IMR-90 (cell line): ENCODE measurements around the gene SESN3. TPM values are rescaled to one million over a fixed set of nuclear protein-coding genes. Genes with fewer than 3 reads are reported as not detected.

Experiments
- ATAC-seq: fragments of 200-7000 bp; cut with Tn5 transposase; 2 replicates; pipeline ENCODE4 v1.9.1; 2020; ENCODE audit warnings: low read depth, mild to moderate bottlenecking, moderate library complexity
- BruUV-seq: library from RNA; stranded (reverse); fragments of 400-500 nt; replicated peaks from 2 replicates; lab custom pipeline; 2021; lab: Mats Ljungman, UMichigan
- CTCF ChIA-PET: fragments of 300-600 bp; formaldehyde crosslinking; extraction: SDS; loops from one replicate; lab custom pipeline; 2021; ENCODE audit warnings: antibody characterized with exemption; lab: Yijun Ruan, JAX
- POLR2A ChIA-PET: fragments of 300-600 bp; sonication (Branson Sonifier 250); formaldehyde crosslinking; loops from one replicate; lab custom pipeline; 2022; ENCODE audit warnings: antibody characterized with exemption; ENCODE audit not compliant: unreplicated experiment; lab: Charles Lee
- DNase-seq: peaks from one replicate; pipeline ENCODE4 v3.0.0; 2013
- H2AFZ ChIP-seq: replicated peaks from 2 replicates; pipeline ENCODE3; 2013; ENCODE audit warnings: low read length, mild to moderate bottlenecking; ENCODE audit not compliant: poor library complexity
- H2AK5ac ChIP-seq: 2 replicates; pipeline ENCODE4 v1.6.1; 2013; ENCODE audit warnings: low read depth, low read length, inconsistent platforms
- H2AK9ac ChIP-seq: replicated peaks from 2 replicates; pipeline ENCODE3; 2013; ENCODE audit warnings: mild to moderate bottlenecking, low read depth, low read length, moderate library complexity; ENCODE audit not compliant: poor library complexity
- H2BK120ac ChIP-seq: 2 replicates; pipeline ENCODE4 v1.6.1; 2013; ENCODE audit warnings: low read depth, low read length, inconsistent platforms
- H2BK15ac ChIP-seq: 3 replicates; pipeline ENCODE4 v1.6.1; 2013; ENCODE audit warnings: low read depth, low read length, inconsistent platforms
- H2BK20ac ChIP-seq: 2 replicates; pipeline ENCODE4 v1.6.1; 2013; ENCODE audit warnings: low read depth, mild to moderate bottlenecking, inconsistent platforms, low read length, moderate library complexity
- H2BK5ac ChIP-seq: 2 replicates; pipeline ENCODE4 v1.6.1; 2013; ENCODE audit warnings: mild to moderate bottlenecking, low read depth, low read length, inconsistent platforms; ENCODE audit not compliant: poor library complexity, severe bottlenecking
- H3K14ac ChIP-seq: replicated peaks from 2 replicates; pipeline ENCODE4 v1.6.1; 2013; ENCODE audit warnings: low read depth, low read length, inconsistent platforms
- H3K18ac ChIP-seq: 2 replicates; pipeline ENCODE4 v1.6.1; 2013; ENCODE audit warnings: low read depth, low read length, control low read depth
- H3K23ac ChIP-seq: 2 replicates; pipeline ENCODE4 v1.6.1; 2013; ENCODE audit warnings: low read depth, low read length, inconsistent platforms
- H3K27ac ChIP-seq: 2 replicates; pipeline ENCODE4 v1.5.1; 2013; ENCODE audit warnings: mild to moderate bottlenecking, control low read depth, low read length; ENCODE audit not compliant: insufficient read depth
- H3K27me3 ChIP-seq: 2 replicates; pipeline ENCODE4 v1.6.1; 2013; ENCODE audit warnings: low read length; ENCODE audit not compliant: control insufficient read depth, insufficient read depth
- H3K36me3 ChIP-seq: 2 replicates; pipeline ENCODE4 v1.6.1; 2013; ENCODE audit warnings: low read length, mixed read lengths; ENCODE audit not compliant: control insufficient read depth, insufficient read depth
- H3K4ac ChIP-seq: 2 replicates; pipeline ENCODE4 v1.6.1; 2013; ENCODE audit warnings: low read depth, low read length, inconsistent platforms
- H3K4me1 ChIP-seq: 2 replicates; pipeline ENCODE4 v1.6.1; 2013; ENCODE audit warnings: low read length, mixed read lengths; ENCODE audit not compliant: control insufficient read depth, insufficient read depth
- H3K4me2 ChIP-seq: 2 replicates; pipeline ENCODE4 v1.6.1; 2013; ENCODE audit warnings: low read depth, mild to moderate bottlenecking, control low read depth, low read length, moderate library complexity
- H3K4me3 ChIP-seq: 2 replicates; pipeline ENCODE4 v1.5.1; 2013; ENCODE audit warnings: low read depth, mild to moderate bottlenecking, control low read depth, low read length, moderate library complexity; ENCODE audit not compliant: insufficient read depth
- H3K56ac ChIP-seq: 2 replicates; pipeline ENCODE4 v1.6.1; 2013; ENCODE audit warnings: low read length, inconsistent platforms; ENCODE audit not compliant: insufficient read depth; ENCODE audit errors: extremely low read depth
- H3K79me1 ChIP-seq, 2 experiments: 2 replicates each; pipeline ENCODE4 v1.6.1; 2013; ENCODE audit warnings: low read length in 2 of 2, inconsistent platforms in 1 of 2, low read depth in 1 of 2
- H3K9ac ChIP-seq: 2 replicates; pipeline ENCODE4 v1.6.1; 2013; ENCODE audit warnings: low read depth, low read length, control low read depth
- H3K9me1 ChIP-seq: 2 replicates; pipeline ENCODE4 v1.6.1; 2013; ENCODE audit warnings: low read length, inconsistent platforms; ENCODE audit not compliant: insufficient read depth
- H3K9me3 ChIP-seq: 2 replicates; pipeline ENCODE4 v1.6.1; 2013; ENCODE audit warnings: low read length; ENCODE audit not compliant: control insufficient read depth, insufficient read depth
- H4K20me1 ChIP-seq: 2 replicates; pipeline ENCODE4 v1.6.1; 2013; ENCODE audit warnings: low read length, inconsistent platforms; ENCODE audit not compliant: insufficient read depth
- H4K5ac ChIP-seq: 2 replicates; pipeline ENCODE4 v1.6.1; 2013; ENCODE audit warnings: mild to moderate bottlenecking, low read depth, low read length, control low read depth
- H4K8ac ChIP-seq, 2 experiments: 2 replicates each; pipeline ENCODE4 v1.6.1; 2013; ENCODE audit warnings: low read depth in 2 of 2, low read length in 2 of 2, control low read depth in 1 of 2, inconsistent platforms in 1 of 2
- H4K91ac ChIP-seq: 2 replicates; pipeline ENCODE4 v1.6.1; 2013; ENCODE audit warnings: low read depth, low read length, inconsistent platforms; ENCODE audit not compliant: insufficient read depth
- CEBPB ChIP-seq: IDR thresholded peaks from 2 replicates; pipeline ENCODE4 v1.6.1; 2012; ENCODE audit warnings: low read depth, low read length, improper control_type of control experiment
- FOS ChIP-seq: fragments of 150-350 bp; IDR thresholded peaks from 2 replicates; pipeline ENCODE4 v1.6.1; 2016; ENCODE audit warnings: low read depth, low read length
- MAZ ChIP-seq: IDR thresholded peaks from 2 replicates; pipeline ENCODE4 v1.6.1; 2012; ENCODE audit warnings: low read depth, mild to moderate bottlenecking, low read length, improper control_type of control experiment, moderate library complexity, borderline replicate concordance
- MXI1 ChIP-seq: IDR thresholded peaks from 2 replicates; pipeline ENCODE4 v1.6.1; 2012; ENCODE audit warnings: low read depth, mild to moderate bottlenecking, low read length, moderate library complexity, borderline replicate concordance
- POLR2A ChIP-seq: IDR thresholded peaks from 2 replicates; pipeline ENCODE4 v1.6.1; 2012; ENCODE audit warnings: mild to moderate bottlenecking, low read depth, low read length
- RAD21 ChIP-seq: IDR thresholded peaks from 2 replicates; pipeline ENCODE4 v1.6.1; 2012; ENCODE audit warnings: low read length, improper control_type of control experiment
- RFX5 ChIP-seq: IDR thresholded peaks from 2 replicates; pipeline ENCODE4 v1.8.0; 2012; ENCODE audit warnings: low read depth, mild to moderate bottlenecking, low read length, moderate library complexity
- dilution Hi-C: fragments of 300-500 bp; cut with HindIII; formaldehyde crosslinking; loops from one replicate; pipeline ENCODE4 v1.14.3; 2018; ENCODE audit warnings: low sequenced_read_pairs; ENCODE audit not compliant: unreplicated experiment
- in situ Hi-C: fragments of 300-500 bp; cut with MboI; formaldehyde crosslinking; loops from 3 replicates; pipeline ENCODE4 v1.14.3; 2019; ENCODE audit warnings: low sequenced_read_pairs, inconsistent platforms, mixed read lengths
- intact Hi-C: fragments of 100-400 bp; cut with micrococcal nuclease; formaldehyde crosslinking; loops from 2 replicates; pipeline ENCODE4 v1.10.0; 2022
- polyA plus RNA-seq, 3 experiments: library from polyadenylated mRNA; depleted of rRNA; stranded (reverse); fragments of >200 nt; gene quantifications; 2 replicates each; pipeline ENCODE4 v1.2.3, GENCODE V29; 2012; ENCODE audit warnings: low replicate concordance in 1 of 3
- total RNA-seq: library from RNA; depleted of rRNA; stranded (reverse); fragments of >200 nt; gene quantifications from 2 replicates; pipeline ENCODE4 v1.2.3, GENCODE V29; 2012
- TF ChIP-seq, protein P1 (sequence below): conservative IDR thresholded peaks from 2 replicates; pipeline ENCODE4 v1.5.1; 2012; ENCODE audit warnings: mild to moderate bottlenecking, low read depth, low read length, improper control_type of control experiment

SESN3 gene
- total and polyA plus RNA-seq, 2 of the 4 experiments (the other 2 are of a cell fraction): 2.0 to 7.7 TPM

DNA sequence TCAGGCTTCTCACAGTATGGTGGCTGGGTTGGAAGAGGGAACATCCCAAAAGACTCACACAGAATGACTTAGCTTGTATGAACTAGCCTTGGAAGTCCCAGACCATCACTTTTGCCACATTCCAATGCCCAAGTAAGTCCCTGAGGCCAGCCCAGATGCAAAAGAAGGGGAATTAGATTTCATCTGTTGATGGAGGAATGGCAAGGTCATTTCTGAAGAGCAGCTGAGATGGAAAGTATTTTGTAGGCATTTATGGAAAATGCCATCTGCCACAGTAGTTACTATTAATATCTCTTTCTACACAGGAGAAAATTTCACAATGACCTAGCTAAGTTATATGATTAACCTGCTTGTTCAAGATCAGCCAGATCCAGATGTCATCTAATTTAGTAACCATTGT, 82.6 kb downstream of the SESN3 start:
- Histone ChIP-seq H3K9me1 (peaks cover 5% of the 10 kb centered on the region; the same call in 1 of the 2 replicates), H3K56ac (no peak overlapping the region), H3K4ac (no peak overlapping the region), H4K8ac (no peak overlapping the region), H4K5ac (no peak overlapping the region), H3K9ac (no peak overlapping the region), H3K23ac (no peak overlapping the region), H2BK20ac (0 out of 2 replicates have a peak overlapping the region, but pooled peaks have one; percentile 48), H2AK9ac (peak overlapping the region; percentile 29), H3K18ac (no peak overlapping the region), H3K4me1 (peaks cover 8% of the 10 kb centered on the region), H3K79me1 (no peaks in the 10 kb centered on the region), H2AK5ac (peak overlapping the region; percentile 47; the same call in 1 of the 2 replicates), H3K27ac (no peak overlapping the region), H3K27me3 (0 out of 2 replicates have a peak, but pooled peaks cover under 1% of the 10 kb centered on the region), H3K36me3 (no peaks in the 10 kb centered on the region), H4K91ac (no peak overlapping the region), H3K14ac (no peak overlapping the region), H2BK5ac (no peak overlapping the region), H2AFZ (no peak overlapping the region), H3K9me3 (no peaks in the 10 kb centered on the region), H2BK15ac (no peak overlapping the region), H2BK120ac (no peak overlapping the region), H4K20me1 (no peaks in the 10 kb centered on the region), H3K4me2 (no peak overlapping the region), H3K4me3 (no peak overlapping the region)
- no peak for ATAC-seq
- no peak for DNase-seq
- dilution Hi-C loops: no loop called here
- ChIA-PET POLR2A (no interaction called here), CTCF (no interaction called here)
- intact Hi-C loops: no loop called here
- TF ChIP-seq RFX5: no peak
- TF ChIP-seq MXI1: no peak
- no peak for TF ChIP-seq POLR2A
- no peak for TF ChIP-seq FOS
- TF ChIP-seq MAZ: no peak
- TF ChIP-seq, protein P1, sequence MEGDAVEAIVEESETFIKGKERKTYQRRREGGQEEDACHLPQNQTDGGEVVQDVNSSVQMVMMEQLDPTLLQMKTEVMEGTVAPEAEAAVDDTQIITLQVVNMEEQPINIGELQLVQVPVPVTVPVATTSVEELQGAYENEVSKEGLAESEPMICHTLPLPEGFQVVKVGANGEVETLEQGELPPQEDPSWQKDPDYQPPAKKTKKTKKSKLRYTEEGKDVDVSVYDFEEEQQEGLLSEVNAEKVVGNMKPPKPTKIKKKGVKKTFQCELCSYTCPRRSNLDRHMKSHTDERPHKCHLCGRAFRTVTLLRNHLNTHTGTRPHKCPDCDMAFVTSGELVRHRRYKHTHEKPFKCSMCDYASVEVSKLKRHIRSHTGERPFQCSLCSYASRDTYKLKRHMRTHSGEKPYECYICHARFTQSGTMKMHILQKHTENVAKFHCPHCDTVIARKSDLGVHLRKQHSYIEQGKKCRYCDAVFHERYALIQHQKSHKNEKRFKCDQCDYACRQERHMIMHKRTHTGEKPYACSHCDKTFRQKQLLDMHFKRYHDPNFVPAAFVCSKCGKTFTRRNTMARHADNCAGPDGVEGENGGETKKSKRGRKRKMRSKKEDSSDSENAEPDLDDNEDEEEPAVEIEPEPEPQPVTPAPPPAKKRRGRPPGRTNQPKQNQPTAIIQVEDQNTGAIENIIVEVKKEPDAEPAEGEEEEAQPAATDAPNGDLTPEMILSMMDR: no peak
- TF ChIP-seq CEBPB: no peak
- no peak for TF ChIP-seq RAD21
- BruUV-seq: no TSS peak
- in situ Hi-C loops: no loop called here
